HepG2 (cell line): ENCODE data around the gene ANTKMT. TPM values are rescaled to one million over a fixed set of nuclear protein-coding genes. Genes with fewer than 3 reads are reported as not detected.

Experiments
- ARID5B ChIP-seq: IDR thresholded peaks from 2 replicates; pipeline ENCODE4 v1.4.0; 2020; ENCODE audit warnings: mild to moderate bottlenecking, missing genetic modification reagents
- E2F2 ChIP-seq: sonication (generic); formaldehyde crosslinking; IDR thresholded peaks from 2 replicates; pipeline ENCODE4 v1.4.0; 2020; ENCODE audit warnings: missing genetic modification reagents, borderline replicate concordance
- FOXJ3 ChIP-seq: sonication (generic); formaldehyde crosslinking; IDR thresholded peaks from 2 replicates; pipeline ENCODE4 v1.4.0; 2020; ENCODE audit warnings: missing genetic modification reagents, mild to moderate bottlenecking, borderline replicate concordance
- HOXA7 ChIP-seq: sonication (generic); formaldehyde crosslinking; IDR thresholded peaks from 2 replicates; pipeline ENCODE4 v1.8.1; 2022; ENCODE audit warnings: mild to moderate bottlenecking, missing genetic modification reagents, moderate library complexity
- KDM3A ChIP-seq: IDR thresholded peaks from 2 replicates; pipeline ENCODE4 v1.6.1; 2018; ENCODE audit warnings: low read depth, missing compliant biosample characterization
- NCOA1 ChIP-seq: sonication (generic); formaldehyde crosslinking; IDR thresholded peaks from 2 replicates; pipeline ENCODE4 v1.9.0; 2021; ENCODE audit warnings: missing genetic modification reagents
- NR0B2 ChIP-seq: sonication (generic); formaldehyde crosslinking; IDR thresholded peaks from 2 replicates; pipeline ENCODE4 v1.4.0; 2020; ENCODE audit warnings: mild to moderate bottlenecking, missing genetic modification reagents
- PRMT3 ChIP-seq: sonication (generic); formaldehyde crosslinking; IDR thresholded peaks from 2 replicates; pipeline ENCODE4 v1.8.1; 2022; ENCODE audit warnings: low read depth, mild to moderate bottlenecking, moderate library complexity, missing genetic modification reagents, borderline replicate concordance
- SKI ChIP-seq: fragments of 450-650 bp; IDR thresholded peaks from one replicate; pipeline ENCODE4 v1.6.1; 2018; ENCODE audit warnings: mild to moderate bottlenecking; ENCODE audit not compliant: partially characterized antibody
- TAF15 ChIP-seq: fragments of 200-400 bp; formaldehyde crosslinking; IDR thresholded peaks from one replicate; pipeline ENCODE4 v1.6.1; 2018; ENCODE audit warnings: mild to moderate bottlenecking, low read depth, low read length; ENCODE audit not compliant: poor library complexity, severe bottlenecking
- TBL1XR1 ChIP-seq: fragments of 150-350 bp; IDR thresholded peaks from 2 replicates; pipeline ENCODE4 v1.6.1; 2014; ENCODE audit warnings: borderline replicate concordance, low read length; ENCODE audit not compliant: partially characterized antibody
- ZBTB33 ChIP-seq: sonication (generic); formaldehyde crosslinking; IDR thresholded peaks from 2 replicates; pipeline ENCODE4 v1.4.0; 2020; ENCODE audit warnings: missing genetic modification reagents
- ZNF251 ChIP-seq: sonication (generic); formaldehyde crosslinking; IDR thresholded peaks from 2 replicates; pipeline ENCODE4 v1.9.0; 2021; ENCODE audit warnings: mild to moderate bottlenecking, missing genetic modification reagents
- ZNF337 ChIP-seq: sonication (generic); formaldehyde crosslinking; IDR thresholded peaks from 2 replicates; pipeline ENCODE4 v1.5.1; 2020; ENCODE audit warnings: missing genetic modification reagents, low read depth, mild to moderate bottlenecking, borderline replicate concordance
- ZNF501 ChIP-seq: sonication (generic); formaldehyde crosslinking; IDR thresholded peaks from 2 replicates; pipeline ENCODE4 v1.5.1; 2020; ENCODE audit warnings: mild to moderate bottlenecking, moderate library complexity, missing genetic modification reagents
- ZNF562 ChIP-seq: sonication (generic); formaldehyde crosslinking; IDR thresholded peaks from 2 replicates; pipeline ENCODE4 v1.8.0; 2022; ENCODE audit warnings: missing genetic modification reagents, borderline replicate concordance
- ZNF563 ChIP-seq: sonication (generic); formaldehyde crosslinking; IDR thresholded peaks from 2 replicates; pipeline ENCODE4 v1.8.0; 2022; ENCODE audit warnings: mild to moderate bottlenecking, moderate library complexity, missing genetic modification reagents
- ZNF724P ChIP-seq: sonication (generic); formaldehyde crosslinking; IDR thresholded peaks from 2 replicates; pipeline ENCODE4 v1.8.0; 2022; ENCODE audit warnings: missing genetic modification reagents, borderline replicate concordance
- ZNF790 ChIP-seq: sonication (generic); formaldehyde crosslinking; IDR thresholded peaks from 2 replicates; pipeline ENCODE4 v1.8.0; 2022; ENCODE audit warnings: missing genetic modification reagents, mild to moderate bottlenecking, borderline replicate concordance
- polyA plus RNA-seq, 8 experiments: library from polyadenylated mRNA; depleted of rRNA in 3 of 8; stranded (reverse) in 7 of 8; unstranded in 1 of 8; fragments of >200 nt; fragmentation: Illumina TruSeq in 4 of 8; extraction: Trizol in 4 of 8; gene quantifications; 2 replicates each; pipeline versions ENCODE4 v1.2.1 to v1.2.3, GENCODE V29; 2011 to 2016; ENCODE audit warnings: low read depth in 4 of 8, missing spikeins in 1 of 8, mixed read lengths in 1 of 8; ENCODE audit not compliant: insufficient read depth in 1 of 8
- total RNA-seq, 5 experiments: library from RNA; depleted of rRNA; stranded (reverse); fragments of >200 nt; fragmentation: Illumina TruSeq; extraction: Trizol; gene quantifications; 2 replicates each; pipeline ENCODE4 v1.2.3, GENCODE V29; 2016; ENCODE audit warnings: low read depth in 1 of 5

Gene ANTKMT
- total and polyA plus RNA-seq, 2 of the 13 experiments (the other 11 are each of a cell fraction or from before 2014, with no cell fraction given) = 7.5 to 47.8 TPM

GRCh38 chr16:740764-741505, 20.0 kb downstream of the ANTKMT start, which contains the start of gene CIAO3 (continued):
- TF ChIP-seq ARID5B (peak; percentile 23; the same call in 1 of the 2 replicates), PRMT3 (CRISPR knock-in tag) (no peak), ZNF562 (CRISPR knock-in tag) (no peak), E2F2 (CRISPR knock-in tag) (no peak), ZNF337 (CRISPR knock-in tag) (no peak), NCOA1 (CRISPR knock-in tag) (no peak), ZNF563 (CRISPR knock-in tag) (0 out of 2 replicates have a peak, but pooled peaks have one; percentile 24), SKI (no peak), NR0B2 (CRISPR knock-in tag) (peak; percentile 69; the same call in 1 of the 2 replicates), ZNF501 (CRISPR knock-in tag) (no peak; the same call in 1 of the 2 replicates), TAF15 (no peak), HOXA7 (no peak), TBL1XR1 (no peak), ZNF251 (CRISPR knock-in tag) (no peak), KDM3A (CRISPR knock-in tag) (peak; percentile 82; the same call in 1 of the 2 replicates), ZNF790 (CRISPR knock-in tag) (peak; percentile 86; the same call in 1 of the 2 replicates), ZNF724P (CRISPR knock-in tag) (no peak), ZBTB33 (CRISPR knock-in tag) (peak; percentile 77), FOXJ3 (CRISPR knock-in tag) (no peak)
